GM23338 (cell line): ENCODE measurements around the gene HES7.

Experiments
- CREB1 ChIP-seq: fragments of 250-450 bp; sonication (Bioruptor Pico); IDR thresholded peaks from 2 replicates; pipeline ENCODE4 v1.5.0; 2020; ENCODE audit warnings: low read depth, mild to moderate bottlenecking, moderate library complexity
- CTCF ChIP-seq, 2 experiments: fragments of 200-600 bp in 1 of 2; sonication (generic) in 1 of 2; conservative IDR thresholded peaks; 2 replicates each; pipeline versions ENCODE4 v1.5.1 to v1.6.1; 2016 to 2017; ENCODE audit warnings: antibody characterized with exemption in 2 of 2, low read depth in 2 of 2, mild to moderate bottlenecking in 2 of 2, moderate library complexity in 1 of 2
- ETS1 ChIP-seq: IDR thresholded peaks from 2 replicates; pipeline ENCODE4 v1.6.1; 2016; ENCODE audit warnings: antibody characterized with exemption
- EZH2 ChIP-seq: fragments of 200-600 bp; sonication (generic); IDR thresholded peaks from one replicate; pipeline ENCODE4 v1.8.0; 2017; ENCODE audit warnings: antibody characterized with exemption, mild to moderate bottlenecking, low read depth; ENCODE audit not compliant: unreplicated experiment
- EZH2phosphoT487 ChIP-seq: fragments of 200-600 bp; sonication (generic); IDR thresholded peaks from one replicate; pipeline ENCODE4 v1.8.1; 2018; ENCODE audit warnings: antibody characterized with exemption; ENCODE audit not compliant: unreplicated experiment
- POLR2AphosphoS5 ChIP-seq: IDR thresholded peaks from 2 replicates; pipeline ENCODE4 v1.6.1; 2016; ENCODE audit warnings: antibody characterized with exemption, low read depth
- REST ChIP-seq: IDR thresholded peaks from one replicate; pipeline ENCODE4 v1.6.1; 2018; ENCODE audit warnings: antibody characterized with exemption; ENCODE audit not compliant: unreplicated experiment
- ZNF114 ChIP-seq: fragments of 250-450 bp; sonication (Bioruptor Pico); IDR thresholded peaks from 2 replicates; pipeline ENCODE4 v1.5.0; 2020; ENCODE audit warnings: mild to moderate bottlenecking, moderate library complexity
- ZNF331 ChIP-seq: fragments of 250-450 bp; sonication (Bioruptor Pico); IDR thresholded peaks from 2 replicates; pipeline ENCODE4 v1.5.0; 2020; ENCODE audit warnings: low read depth, mild to moderate bottlenecking, moderate library complexity

DNA sequence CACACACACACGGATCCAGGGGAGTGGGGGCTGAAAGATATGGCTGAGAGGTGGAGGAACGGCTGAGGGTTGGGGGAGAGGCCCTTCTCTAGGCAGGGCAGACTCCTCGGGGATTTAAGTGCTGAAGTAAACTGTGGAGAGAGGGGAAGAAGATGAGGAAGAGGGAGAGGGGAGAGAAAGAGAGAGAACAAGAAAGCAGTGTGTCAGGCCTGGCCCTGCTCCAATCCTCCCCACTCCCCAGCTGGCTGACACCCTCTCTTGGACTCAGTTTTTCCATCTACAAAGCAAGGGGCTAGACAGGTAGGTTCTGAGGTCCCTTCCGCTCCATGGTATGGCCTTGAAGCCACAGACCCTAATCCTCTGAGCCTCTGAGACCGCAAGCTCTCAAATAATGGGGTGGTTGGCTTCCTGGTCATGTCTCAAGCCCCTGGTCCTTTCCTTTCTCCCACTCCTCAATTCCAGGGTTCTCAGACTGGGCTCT is 36.9 kb upstream of the HES7 start:
- TF ChIP-seq EZH2 (no peak), CTCF (conservative IDR thresholded peaks at IDR 0.05; ENCODE audit: low read depth in 2 of 2) (no peak), REST (no peak), ETS1 (no peak), CREB1 (CRISPR knock-in tag) (no peak), EZH2phosphoT487 (no peak), ZNF114 (no peak), POLR2AphosphoS5 (no peak), ZNF331 (CRISPR knock-in tag) (no peak)
